ENCODE data around the gene SSC4D.

SSC4D gene

DNA sequence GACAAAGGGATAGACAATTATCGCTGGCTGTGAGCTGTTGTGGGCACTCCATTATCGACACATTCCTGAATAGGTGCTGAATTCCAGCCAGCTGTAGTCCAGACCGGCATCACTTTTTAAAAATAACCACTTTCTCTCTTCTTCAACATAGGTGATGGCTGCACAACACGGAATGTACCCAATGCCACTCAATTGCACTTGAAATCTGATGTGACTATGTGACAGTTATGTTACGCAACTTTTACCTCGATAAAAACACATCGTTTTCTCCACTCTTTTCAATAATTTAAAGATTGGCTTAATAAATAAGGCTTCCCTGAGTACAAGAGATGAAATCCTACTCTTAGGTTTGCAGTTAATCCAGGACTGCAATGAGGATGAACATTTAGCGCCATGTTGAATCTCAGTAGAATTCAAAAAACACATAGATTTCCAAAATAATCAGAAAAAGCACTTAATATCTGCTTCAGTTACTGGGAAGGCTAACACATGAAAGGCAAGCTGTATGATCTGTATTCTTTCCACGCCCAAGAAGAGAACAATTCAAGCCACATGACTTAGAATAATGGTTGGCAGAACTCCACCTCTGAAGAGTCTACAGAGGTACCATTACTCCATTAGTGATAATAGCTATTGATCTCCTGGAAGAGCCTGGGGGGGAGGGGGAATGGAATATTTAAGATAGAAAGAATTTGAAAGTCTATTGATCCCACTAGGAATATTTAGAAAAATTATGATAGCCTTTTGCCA is 54.3 kb downstream of the SSC4D start:
- DNase-seq (ENCODE audit: low read depth), result no peak
- no peak overlapping the region for H3K4me3 ChIP-seq (ENCODE audit: low read depth, low read length)
- TF ChIP-seq, protein P1, sequence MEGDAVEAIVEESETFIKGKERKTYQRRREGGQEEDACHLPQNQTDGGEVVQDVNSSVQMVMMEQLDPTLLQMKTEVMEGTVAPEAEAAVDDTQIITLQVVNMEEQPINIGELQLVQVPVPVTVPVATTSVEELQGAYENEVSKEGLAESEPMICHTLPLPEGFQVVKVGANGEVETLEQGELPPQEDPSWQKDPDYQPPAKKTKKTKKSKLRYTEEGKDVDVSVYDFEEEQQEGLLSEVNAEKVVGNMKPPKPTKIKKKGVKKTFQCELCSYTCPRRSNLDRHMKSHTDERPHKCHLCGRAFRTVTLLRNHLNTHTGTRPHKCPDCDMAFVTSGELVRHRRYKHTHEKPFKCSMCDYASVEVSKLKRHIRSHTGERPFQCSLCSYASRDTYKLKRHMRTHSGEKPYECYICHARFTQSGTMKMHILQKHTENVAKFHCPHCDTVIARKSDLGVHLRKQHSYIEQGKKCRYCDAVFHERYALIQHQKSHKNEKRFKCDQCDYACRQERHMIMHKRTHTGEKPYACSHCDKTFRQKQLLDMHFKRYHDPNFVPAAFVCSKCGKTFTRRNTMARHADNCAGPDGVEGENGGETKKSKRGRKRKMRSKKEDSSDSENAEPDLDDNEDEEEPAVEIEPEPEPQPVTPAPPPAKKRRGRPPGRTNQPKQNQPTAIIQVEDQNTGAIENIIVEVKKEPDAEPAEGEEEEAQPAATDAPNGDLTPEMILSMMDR (IDR thresholded peaks at IDR 0.05; ENCODE audit: control insufficient read depth, extremely low read depth, insufficient read depth), result no peak

- no peak overlapping the region for H3K4me3 ChIP-seq (ENCODE audit: low read depth, low read length)
- DNase-seq (ENCODE audit: low read depth), result no peak
Measured at GRCh38 chr7:76354516-76354915, 55.0 kb downstream of the SSC4D start.

GRCh38 chr7:76353744-76354143 is 55.8 kb downstream of the SSC4D start:
- DNase-seq (ENCODE audit: low read depth), result no peak
- no peak overlapping the region for H3K4me3 ChIP-seq (ENCODE audit: low read depth, low read length)
- TF ChIP-seq, protein P1 (IDR thresholded peaks at IDR 0.05; ENCODE audit: control insufficient read depth, extremely low read depth, insufficient read depth), result no peak

More at GRCh38 chr7:76354516-76354915, 55.0 kb downstream of the SSC4D start:
- TF ChIP-seq, protein P1 (IDR thresholded peaks at IDR 0.05; ENCODE audit: control insufficient read depth, extremely low read depth, insufficient read depth), result no peak

GRCh38 chr7:76352193-76352592 is 57.3 kb downstream of the SSC4D start:
- DNase-seq (ENCODE audit: low read depth), result no peak
- TF ChIP-seq, protein P1 (IDR thresholded peaks at IDR 0.05; ENCODE audit: control insufficient read depth, extremely low read depth, insufficient read depth), result no peak
- H3K4me3 ChIP-seq (ENCODE audit: low read depth, low read length), result no peak overlapping the region

- no peak overlapping the region for H3K4me3 ChIP-seq (ENCODE audit: low read depth, low read length)
- DNase-seq (ENCODE audit: low read depth), result no peak
- TF ChIP-seq, protein P1 (IDR thresholded peaks at IDR 0.05; ENCODE audit: control insufficient read depth, extremely low read depth, insufficient read depth), result no peak
Measured at GRCh38 chr7:76351372-76351771, 58.1 kb downstream of the SSC4D start.

GRCh38 chr7:76349313-76349885 is 60.1 kb downstream of the SSC4D start:
- peak; percentile 51 for DNase-seq (ENCODE audit: low read depth)
- H3K4me3 ChIP-seq (ENCODE audit: low read depth, low read length), result no peak overlapping the region
- TF ChIP-seq, protein P1 (IDR thresholded peaks at IDR 0.05; ENCODE audit: control insufficient read depth, extremely low read depth, insufficient read depth), result no peak

All from LNCaP clone FGC (cell line).